ENCODE data around the gene EVL. TPM values are rescaled to one million over a fixed set of nuclear protein-coding genes. Genes with fewer than 3 reads are reported as not detected.
A peak's percentile ranks its signal among the peaks of the same experiment; 100 is the strongest.

The EVL gene
- total RNA-seq, 1 donor from 2014 or later = 159 TPM

DNA sequence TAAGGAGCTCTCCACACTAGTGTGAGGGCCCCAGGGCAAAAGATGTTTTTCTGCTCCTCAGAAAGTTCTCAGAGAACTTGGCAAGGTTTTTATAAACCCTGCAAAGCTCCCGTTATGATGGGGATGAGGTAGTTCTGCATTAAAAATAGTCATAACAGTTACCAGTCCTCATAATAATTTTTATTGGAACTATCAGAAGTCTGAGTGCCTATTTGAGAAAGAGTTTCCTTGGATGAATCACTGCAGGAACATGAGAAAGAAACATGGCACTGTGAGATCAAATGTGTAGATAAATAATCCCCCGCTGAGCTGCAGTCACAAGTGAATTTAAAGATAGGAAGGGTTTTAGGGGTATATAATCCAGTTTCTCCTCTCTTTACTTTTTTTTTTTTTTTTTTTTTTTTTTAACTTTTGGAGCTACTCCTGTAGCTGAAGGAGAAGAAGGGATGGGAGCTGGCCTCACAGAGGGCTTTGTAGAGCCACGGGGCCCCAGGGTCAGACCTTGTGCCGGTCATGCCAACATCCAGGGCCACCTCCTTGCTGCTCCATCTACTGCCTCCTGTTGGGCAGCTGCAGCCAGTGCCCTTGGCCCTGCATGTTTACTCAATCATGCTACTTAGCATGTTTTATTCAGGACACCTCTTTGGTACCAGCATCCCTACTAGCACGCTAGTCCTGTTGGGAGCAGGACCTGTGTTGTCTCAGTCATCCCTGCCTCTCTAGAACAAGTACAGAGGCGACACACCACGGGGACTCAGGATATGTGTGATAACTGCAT is 39.5 kb downstream of the EVL start:
- H3K4me3 Mint-ChIP-seq = no peak overlapping the region
- peaks cover 31% of the 10 kb centered on the region for H3K4me1 Mint-ChIP-seq (ENCODE audit: unreplicated experiment)
- H3K27me3 Mint-ChIP-seq = no peaks in the 10 kb centered on the region
- peaks cover 14% of the 10 kb centered on the region for H3K36me3 Mint-ChIP-seq
- H3K9me3 Mint-ChIP-seq = no peaks in the 10 kb centered on the region
- no peak overlapping the region for H3K27ac Mint-ChIP-seq
- TF ChIP-seq, protein P1, sequence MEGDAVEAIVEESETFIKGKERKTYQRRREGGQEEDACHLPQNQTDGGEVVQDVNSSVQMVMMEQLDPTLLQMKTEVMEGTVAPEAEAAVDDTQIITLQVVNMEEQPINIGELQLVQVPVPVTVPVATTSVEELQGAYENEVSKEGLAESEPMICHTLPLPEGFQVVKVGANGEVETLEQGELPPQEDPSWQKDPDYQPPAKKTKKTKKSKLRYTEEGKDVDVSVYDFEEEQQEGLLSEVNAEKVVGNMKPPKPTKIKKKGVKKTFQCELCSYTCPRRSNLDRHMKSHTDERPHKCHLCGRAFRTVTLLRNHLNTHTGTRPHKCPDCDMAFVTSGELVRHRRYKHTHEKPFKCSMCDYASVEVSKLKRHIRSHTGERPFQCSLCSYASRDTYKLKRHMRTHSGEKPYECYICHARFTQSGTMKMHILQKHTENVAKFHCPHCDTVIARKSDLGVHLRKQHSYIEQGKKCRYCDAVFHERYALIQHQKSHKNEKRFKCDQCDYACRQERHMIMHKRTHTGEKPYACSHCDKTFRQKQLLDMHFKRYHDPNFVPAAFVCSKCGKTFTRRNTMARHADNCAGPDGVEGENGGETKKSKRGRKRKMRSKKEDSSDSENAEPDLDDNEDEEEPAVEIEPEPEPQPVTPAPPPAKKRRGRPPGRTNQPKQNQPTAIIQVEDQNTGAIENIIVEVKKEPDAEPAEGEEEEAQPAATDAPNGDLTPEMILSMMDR (conservative IDR thresholded peaks at IDR 0.05) = peak; percentile 24
- no peak for DNase-seq (ENCODE audit: extremely low spot score, unreplicated experiment)

DNA sequence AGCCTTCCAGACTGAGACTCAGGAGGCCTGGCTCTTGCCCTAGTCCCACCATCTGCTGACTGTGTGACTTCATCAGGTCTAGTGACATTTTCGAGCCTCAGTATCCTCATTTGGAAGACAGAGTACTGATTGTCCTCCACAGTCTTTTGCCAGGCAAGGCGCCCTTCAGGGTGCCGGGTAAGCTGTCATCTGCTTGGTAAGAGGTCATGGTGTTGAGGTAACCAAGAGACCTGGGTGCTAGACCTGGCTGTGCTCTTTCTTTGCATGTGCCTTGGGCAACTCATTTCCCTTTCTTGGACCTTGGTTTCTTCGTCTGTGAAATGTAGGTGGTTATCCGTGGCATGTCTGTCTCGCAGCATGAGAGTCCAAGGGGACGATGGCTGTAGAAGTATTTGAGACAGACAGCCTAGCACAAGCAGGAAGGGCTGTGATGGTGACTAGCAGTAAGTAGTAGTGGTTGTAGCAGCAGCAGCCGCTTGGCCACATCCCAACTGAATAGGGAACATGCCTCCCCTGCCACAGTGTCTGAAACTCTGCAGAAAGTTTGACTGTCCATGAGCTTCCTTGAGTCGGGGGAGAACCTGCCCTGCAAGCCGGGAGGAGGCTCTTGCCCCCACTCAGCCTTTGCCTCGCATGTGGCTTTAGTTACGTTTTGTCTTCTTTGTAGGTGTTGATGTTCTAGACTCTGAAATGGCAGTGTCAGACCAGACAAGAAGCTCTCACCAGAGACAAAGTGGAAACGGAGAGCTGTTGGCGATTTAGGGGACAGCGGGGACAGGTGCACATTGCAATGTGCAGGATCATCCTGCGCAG is 40.3 kb downstream of the EVL start:
- TF ChIP-seq, protein P1 (conservative IDR thresholded peaks at IDR 0.05) = no peak
- DNase-seq (ENCODE audit: extremely low spot score, unreplicated experiment) = no peak
- Mint-ChIP-seq H3K9me3 (no peaks in the 10 kb centered on the region), H3K27me3 (no peaks in the 10 kb centered on the region), H3K4me3 (no peak overlapping the region), H3K36me3 (peaks cover 8% of the 10 kb centered on the region), H3K4me1 (ENCODE audit: unreplicated experiment) (peaks cover 31% of the 10 kb centered on the region), H3K27ac (no peak overlapping the region)

DNA sequence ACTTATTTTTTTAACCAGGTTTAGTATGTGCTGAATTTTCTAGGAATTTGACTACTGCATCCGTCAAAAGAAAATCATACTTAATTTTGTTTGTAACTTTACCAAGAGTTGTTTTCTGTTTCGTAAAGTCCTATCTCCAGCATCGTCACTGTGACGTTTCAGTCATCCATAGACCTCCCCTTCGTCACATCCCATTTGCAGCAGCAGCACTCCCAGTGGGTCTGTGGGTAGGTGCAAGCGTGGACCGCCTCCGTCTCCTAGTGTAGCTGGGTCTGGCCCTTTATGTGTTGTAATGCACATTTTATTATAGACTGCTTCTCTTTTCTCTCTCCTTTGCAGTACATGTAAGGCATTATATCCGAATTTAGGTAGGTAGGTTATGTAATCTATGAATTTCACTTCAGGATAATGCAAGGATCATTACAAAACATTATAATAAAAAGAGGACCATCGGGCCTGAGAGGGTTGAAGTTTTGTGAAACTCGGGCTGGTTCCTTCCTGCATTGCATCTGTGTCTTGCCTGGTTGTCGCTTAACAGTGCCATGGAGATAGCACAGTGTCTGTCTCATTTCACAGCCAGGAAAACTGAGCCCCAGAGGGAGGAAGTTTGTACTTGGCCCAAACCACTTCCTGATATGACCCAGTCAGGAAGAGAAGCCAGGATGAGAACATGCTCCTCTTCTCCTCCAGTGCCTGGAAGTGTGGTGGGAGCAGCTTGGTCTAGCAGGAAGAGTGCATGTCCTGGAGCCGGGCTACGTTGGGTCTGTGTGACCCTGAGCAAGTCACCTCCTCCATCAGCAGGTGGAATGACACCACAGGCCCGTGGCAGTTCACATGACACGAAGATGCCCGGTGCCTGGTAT is 41.3 kb downstream of the EVL start:
- H3K27me3 Mint-ChIP-seq = no peaks in the 10 kb centered on the region

DNA sequence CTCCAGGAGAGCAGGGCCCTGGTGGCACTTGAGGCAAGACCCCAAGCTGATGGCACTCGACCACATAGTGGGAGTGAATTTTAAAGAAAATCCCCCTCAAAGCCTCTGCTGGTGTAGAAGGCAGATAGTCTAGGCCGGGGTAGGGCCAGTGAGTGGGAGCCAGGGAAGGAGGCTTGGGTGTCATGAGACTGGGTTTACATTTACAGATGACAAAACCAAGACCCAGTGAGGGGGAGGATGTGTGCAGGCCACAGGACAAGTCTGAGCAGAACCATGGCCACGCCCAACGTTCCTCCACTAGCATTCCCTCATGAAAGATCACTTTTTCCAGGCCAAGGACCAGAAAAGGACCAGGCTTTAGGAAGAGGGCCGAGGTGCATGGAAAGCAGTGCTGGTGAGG is 42.0 kb downstream of the EVL start:
- peaks cover 38% of the 10 kb centered on the region for H3K4me1 Mint-ChIP-seq (ENCODE audit: unreplicated experiment)
- no peaks in the 10 kb centered on the region for H3K9me3 Mint-ChIP-seq
- H3K36me3 Mint-ChIP-seq = peaks cover 8% of the 10 kb centered on the region
- H3K27ac Mint-ChIP-seq = peak overlapping the region; percentile 39
- DNase-seq (ENCODE audit: extremely low spot score, unreplicated experiment) = no peak
- no peaks in the 10 kb centered on the region for H3K27me3 Mint-ChIP-seq
- TF ChIP-seq, protein P1 (conservative IDR thresholded peaks at IDR 0.05) = no peak
- H3K4me3 Mint-ChIP-seq = no peak overlapping the region

More for the DNA sequence above, 41.3 kb downstream of the EVL start:
- TF ChIP-seq, protein P1 (conservative IDR thresholded peaks at IDR 0.05) = peak; percentile 17
- Mint-ChIP-seq H3K4me1 (ENCODE audit: unreplicated experiment) (peaks cover 32% of the 10 kb centered on the region), H3K4me3 (no peak overlapping the region), H3K36me3 (peaks cover 8% of the 10 kb centered on the region), H3K27ac (no peak overlapping the region), H3K9me3 (no peaks in the 10 kb centered on the region)
- no peak for DNase-seq (ENCODE audit: extremely low spot score, unreplicated experiment)

Data from type B pancreatic cell (in vitro differentiated cells).